Osteocyte (in vitro differentiated cells): ENCODE results near the gene RAP2A. TPM values are rescaled to one million over a fixed set of nuclear protein-coding genes. Genes with fewer than 3 reads are reported as not detected.

Source experiments
- DNase-seq: peaks from one replicate; pipeline ENCODE4 v3.0.0; 2021; ENCODE audit warnings: mixed read lengths; ENCODE audit not compliant: unreplicated experiment; ENCODE audit errors: extremely low spot score
- H3K27ac Mint-ChIP-seq: one replicate; pipeline ENCODE4 v1.8.0; 2021; ENCODE audit warnings: mild to moderate bottlenecking, mixed read lengths; ENCODE audit not compliant: unreplicated experiment
- H3K27me3 Mint-ChIP-seq: one replicate; pipeline ENCODE4 v1.8.0; 2021; ENCODE audit warnings: mixed read lengths; ENCODE audit not compliant: unreplicated experiment
- H3K36me3 Mint-ChIP-seq: one replicate; pipeline ENCODE4 v1.8.0; 2021; ENCODE audit warnings: mixed read lengths; ENCODE audit not compliant: unreplicated experiment
- H3K4me1 Mint-ChIP-seq: one replicate; pipeline ENCODE4 v1.8.0; 2021; ENCODE audit warnings: mixed read lengths; ENCODE audit not compliant: unreplicated experiment
- H3K4me3 Mint-ChIP-seq: one replicate; pipeline ENCODE4 v1.8.0; 2021; ENCODE audit warnings: mild to moderate bottlenecking, moderate library complexity, mixed read lengths; ENCODE audit not compliant: unreplicated experiment
- H3K9me3 Mint-ChIP-seq: one replicate; pipeline ENCODE4 v1.8.0; 2021; ENCODE audit warnings: mixed read lengths; ENCODE audit not compliant: unreplicated experiment
- total RNA-seq: library from RNA; stranded (reverse); gene quantifications from 2 replicates; pipeline ENCODE4 v1.2.1, GENCODE V29; 2021
- TF ChIP-seq, protein P1 (sequence below): fragments of 200-600 bp; sonication (generic); IDR thresholded peaks from 2 replicates; pipeline ENCODE4 v1.5.0; 2021; ENCODE audit warnings: antibody characterized with exemption, mild to moderate bottlenecking, moderate library complexity

Gene RAP2A
- total RNA-seq, 1 donor from 2014 or later: 27.9 TPM

DNA sequence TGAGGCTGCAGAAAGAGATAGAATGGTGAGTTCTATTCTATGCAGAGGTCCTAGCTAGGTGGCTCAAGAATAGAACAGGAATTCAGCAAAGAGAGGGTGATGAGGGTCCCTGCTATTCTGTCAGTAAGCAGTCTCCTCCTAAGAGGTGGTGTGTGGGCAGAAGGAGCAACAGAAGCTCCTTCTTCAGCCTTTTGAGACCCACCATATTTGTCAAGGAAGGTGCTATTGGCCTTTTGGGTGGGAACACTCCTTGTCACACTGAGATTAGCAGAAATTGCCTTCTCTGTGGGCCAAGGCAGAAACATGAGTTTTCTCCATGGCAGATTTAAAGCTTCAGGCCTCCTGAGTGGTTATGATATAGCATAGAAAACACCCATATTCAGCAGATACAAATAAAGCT is 39.4 kb upstream of the RAP2A start:
- Mint-ChIP-seq H3K9me3 (no peaks in the 10 kb centered on the region), H3K27me3 (no peaks in the 10 kb centered on the region), H3K27ac (no peak overlapping the region), H3K4me3 (no peak overlapping the region), H3K4me1 (peaks cover 14% of the 10 kb centered on the region), H3K36me3 (peaks cover 13% of the 10 kb centered on the region)
- TF ChIP-seq, protein P1, sequence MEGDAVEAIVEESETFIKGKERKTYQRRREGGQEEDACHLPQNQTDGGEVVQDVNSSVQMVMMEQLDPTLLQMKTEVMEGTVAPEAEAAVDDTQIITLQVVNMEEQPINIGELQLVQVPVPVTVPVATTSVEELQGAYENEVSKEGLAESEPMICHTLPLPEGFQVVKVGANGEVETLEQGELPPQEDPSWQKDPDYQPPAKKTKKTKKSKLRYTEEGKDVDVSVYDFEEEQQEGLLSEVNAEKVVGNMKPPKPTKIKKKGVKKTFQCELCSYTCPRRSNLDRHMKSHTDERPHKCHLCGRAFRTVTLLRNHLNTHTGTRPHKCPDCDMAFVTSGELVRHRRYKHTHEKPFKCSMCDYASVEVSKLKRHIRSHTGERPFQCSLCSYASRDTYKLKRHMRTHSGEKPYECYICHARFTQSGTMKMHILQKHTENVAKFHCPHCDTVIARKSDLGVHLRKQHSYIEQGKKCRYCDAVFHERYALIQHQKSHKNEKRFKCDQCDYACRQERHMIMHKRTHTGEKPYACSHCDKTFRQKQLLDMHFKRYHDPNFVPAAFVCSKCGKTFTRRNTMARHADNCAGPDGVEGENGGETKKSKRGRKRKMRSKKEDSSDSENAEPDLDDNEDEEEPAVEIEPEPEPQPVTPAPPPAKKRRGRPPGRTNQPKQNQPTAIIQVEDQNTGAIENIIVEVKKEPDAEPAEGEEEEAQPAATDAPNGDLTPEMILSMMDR: no peak
- no peak for DNase-seq

DNA sequence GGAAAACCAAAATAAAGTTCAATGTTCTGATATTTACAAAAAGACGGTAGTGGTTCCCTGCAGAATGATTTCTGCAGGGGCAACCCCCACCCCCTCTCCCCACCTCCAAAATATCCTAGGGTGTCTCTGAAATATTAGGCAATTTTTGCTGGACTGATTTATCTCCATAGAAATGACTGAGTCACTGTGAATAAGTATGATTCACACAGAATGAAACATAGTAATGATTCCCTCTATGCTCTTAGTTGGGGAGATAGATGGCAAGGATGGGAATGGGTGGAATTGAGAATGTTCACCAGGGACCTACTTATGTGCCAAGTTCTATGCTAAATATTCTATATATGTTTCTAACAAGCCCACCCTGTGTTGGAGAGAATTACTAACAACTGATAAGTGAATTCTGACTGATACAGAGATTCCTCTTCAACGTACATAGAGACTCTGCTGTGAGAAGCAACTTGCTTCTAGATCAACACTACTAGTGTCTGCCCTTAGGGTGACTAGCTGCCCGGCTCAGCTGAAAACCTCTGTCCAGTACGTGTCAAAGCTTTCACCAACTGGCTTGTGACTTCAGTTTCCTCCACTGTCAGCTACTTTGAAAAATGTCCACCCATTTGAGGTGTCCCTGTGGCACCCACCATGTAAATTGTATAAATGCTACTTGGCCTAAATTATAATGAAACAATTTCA is 38.4 kb upstream of the RAP2A start:
- no peak for DNase-seq
- Mint-ChIP-seq H3K9me3 (peaks cover 3% of the 10 kb centered on the region), H3K4me1 (peaks cover 12% of the 10 kb centered on the region), H3K4me3 (no peak overlapping the region), H3K27ac (no peak overlapping the region), H3K27me3 (no peaks in the 10 kb centered on the region), H3K36me3 (peaks cover 13% of the 10 kb centered on the region)
- TF ChIP-seq, protein P1: no peak

DNA sequence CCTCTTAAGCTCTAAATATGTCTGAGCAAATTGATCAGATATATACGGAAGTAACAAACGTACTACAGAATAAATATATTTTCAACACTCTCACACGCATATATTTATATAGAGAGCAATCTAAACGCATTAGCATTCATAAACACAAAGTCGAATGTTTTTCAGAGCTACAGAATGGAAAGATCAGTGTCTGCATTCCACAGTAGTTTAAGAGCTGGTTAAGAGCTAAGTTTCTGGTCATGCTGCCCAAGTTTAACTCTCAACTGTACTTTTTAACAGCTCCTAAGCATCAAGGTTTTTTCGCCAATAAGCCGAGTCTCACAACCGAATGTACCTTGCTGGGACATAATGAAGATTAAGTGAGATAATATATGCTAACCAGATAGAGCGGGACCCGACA is 36.7 kb upstream of the RAP2A start:
- DNase-seq: no peak
- Mint-ChIP-seq H3K27me3 (no peaks in the 10 kb centered on the region), H3K27ac (no peak overlapping the region), H3K4me3 (no peak overlapping the region), H3K4me1 (no peaks in the 10 kb centered on the region), H3K36me3 (peaks cover 10% of the 10 kb centered on the region), H3K9me3 (peaks cover 7% of the 10 kb centered on the region)
- TF ChIP-seq, protein P1: no peak

DNA sequence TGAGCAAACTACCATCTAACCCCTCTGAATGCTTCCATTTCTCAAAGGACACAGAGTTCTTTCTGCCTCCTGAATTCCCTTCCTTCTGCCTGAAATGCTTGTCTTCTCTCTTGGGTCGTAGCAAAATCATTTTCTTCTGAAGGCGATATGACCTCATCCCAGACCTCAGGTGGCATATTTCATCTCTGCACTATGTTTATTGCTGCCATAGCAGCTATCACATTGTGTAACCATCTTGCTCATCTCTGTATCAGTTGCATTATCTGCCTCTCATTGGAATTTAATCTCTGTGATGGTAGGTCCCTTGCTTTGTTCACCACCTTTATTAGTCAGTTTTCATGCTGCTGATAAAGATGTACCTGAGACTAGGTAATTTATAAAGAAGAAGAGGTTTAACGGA is 32.5 kb upstream of the RAP2A start:
- Mint-ChIP-seq H3K27ac (no peak overlapping the region), H3K4me3 (no peak overlapping the region), H3K36me3 (no peaks in the 10 kb centered on the region), H3K4me1 (no peaks in the 10 kb centered on the region), H3K9me3 (peaks cover 7% of the 10 kb centered on the region), H3K27me3 (peaks cover 3% of the 10 kb centered on the region)
- no peak for DNase-seq
- TF ChIP-seq, protein P1: no peak

DNA sequence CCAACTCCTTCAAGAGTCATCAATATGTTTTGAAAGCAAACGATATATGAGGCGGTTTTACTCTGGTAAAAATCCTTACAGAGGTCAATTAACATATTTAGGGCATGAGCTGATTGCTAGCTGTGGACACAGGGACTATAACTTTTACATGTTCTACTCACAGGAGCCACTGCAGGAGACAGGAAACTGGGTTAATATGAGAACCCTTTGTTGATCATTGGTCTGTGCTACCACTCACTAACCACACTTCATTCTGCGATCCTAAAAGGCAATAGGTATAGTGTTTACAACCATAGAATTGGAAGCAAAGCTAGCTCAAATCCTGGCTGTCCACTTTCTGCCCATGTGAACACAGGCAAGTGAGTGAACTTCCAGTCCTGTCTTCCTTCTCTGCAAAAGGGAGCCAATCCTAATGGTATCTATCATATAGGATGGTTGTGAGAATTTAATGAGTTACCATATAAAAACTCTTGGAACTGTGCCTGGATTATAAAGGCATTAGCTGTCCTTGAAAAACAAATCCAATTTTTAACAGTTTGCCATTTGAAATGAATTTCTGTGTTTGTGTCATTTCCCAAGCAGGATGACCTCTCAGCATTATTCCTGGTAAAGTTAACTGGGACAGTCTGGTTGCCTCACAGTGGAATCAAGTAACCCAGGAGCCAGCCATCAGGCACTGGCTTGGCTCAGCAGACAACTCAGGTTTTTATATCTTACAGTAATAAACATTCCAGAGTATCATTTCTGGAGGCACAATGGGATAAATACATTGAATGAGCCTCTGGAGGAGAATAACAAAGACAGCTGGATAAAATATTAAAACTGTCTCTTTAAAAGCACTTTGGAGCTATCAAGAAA is 29.8 kb upstream of the RAP2A start:
- no peak for DNase-seq
- Mint-ChIP-seq H3K27ac (no peak overlapping the region), H3K4me1 (no peaks in the 10 kb centered on the region), H3K27me3 (peaks cover 9% of the 10 kb centered on the region), H3K9me3 (peaks cover 7% of the 10 kb centered on the region), H3K4me3 (no peak overlapping the region), H3K36me3 (no peaks in the 10 kb centered on the region)
- TF ChIP-seq, protein P1: no peak
